Stimulated activated CD8-positive, alpha-beta memory T cell treated with anti-CD3 and anti-CD28 coated beads, Interleukin-15, amount 100 ng/mL, for 48 hours (primary cell): ENCODE results near the gene GAL.

Experiments
- DNase-seq, 2 donors: peaks; one replicate each; pipeline ENCODE4 v3.0.0-alpha.2; 2020; ENCODE audit warnings: low read depth in 2 of 2

GAL gene

DNA sequence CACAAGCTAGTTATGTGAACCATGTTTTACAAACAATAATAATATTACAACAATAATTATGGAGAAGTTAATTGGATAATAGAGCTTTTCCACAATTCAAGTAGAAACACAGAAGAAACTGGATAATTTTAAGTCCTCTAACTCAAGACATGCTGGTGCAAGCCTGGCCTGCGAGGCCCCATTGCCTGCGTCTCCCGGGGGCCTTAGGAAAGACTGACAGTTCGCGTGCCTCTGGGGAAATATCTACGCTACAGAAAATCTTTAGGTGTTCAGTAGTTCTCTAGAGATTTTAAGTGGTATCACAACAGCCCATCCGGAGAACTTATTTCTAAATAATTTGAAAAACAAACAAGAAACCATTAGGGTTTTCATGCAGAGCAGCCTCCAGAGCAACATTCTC lies 23.2 kb downstream of the GAL start:
- DNase-seq, result no peak

DNA sequence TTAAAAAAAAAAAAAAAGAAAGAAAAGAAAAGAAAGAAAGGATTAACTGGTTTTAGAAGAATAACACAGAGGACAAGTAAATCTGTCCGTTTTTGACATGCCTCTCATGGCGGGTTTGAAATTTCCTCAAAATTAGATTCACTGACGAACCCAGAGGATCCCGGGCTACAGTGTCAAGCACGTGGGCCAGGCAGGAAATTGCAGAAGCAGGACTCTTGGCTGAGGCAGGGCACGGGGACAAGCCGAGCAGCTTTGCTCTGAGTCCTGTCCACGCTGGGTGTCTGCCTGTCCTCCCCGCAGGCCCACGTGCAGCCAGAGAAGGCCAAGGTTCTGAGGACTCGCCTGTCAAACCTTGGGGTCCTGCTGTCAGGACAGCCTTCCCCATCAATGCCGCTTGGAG lies 24.7 kb downstream of the GAL start:
- DNase-seq, result no peak

DNA sequence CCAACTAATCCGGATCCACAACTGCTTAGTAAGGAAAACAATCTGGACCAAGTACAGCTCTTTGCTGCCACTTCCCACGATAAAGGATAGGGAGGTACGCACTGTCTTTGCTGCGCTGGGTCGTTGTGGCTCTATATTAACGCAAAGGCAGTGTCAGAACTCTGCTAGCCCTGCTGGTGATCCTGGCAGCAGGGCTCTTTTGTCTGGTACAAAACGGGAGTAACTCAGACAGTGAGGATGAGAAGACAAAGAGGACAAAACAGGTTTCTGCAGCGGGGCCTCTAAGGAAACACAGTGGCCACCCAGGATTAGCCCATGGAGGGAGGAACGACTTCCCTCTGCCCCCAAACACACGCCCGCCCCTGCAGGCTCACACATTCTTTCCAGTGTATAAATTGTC lies 26.1 kb downstream of the GAL start:
- DNase-seq, result no peak

DNA sequence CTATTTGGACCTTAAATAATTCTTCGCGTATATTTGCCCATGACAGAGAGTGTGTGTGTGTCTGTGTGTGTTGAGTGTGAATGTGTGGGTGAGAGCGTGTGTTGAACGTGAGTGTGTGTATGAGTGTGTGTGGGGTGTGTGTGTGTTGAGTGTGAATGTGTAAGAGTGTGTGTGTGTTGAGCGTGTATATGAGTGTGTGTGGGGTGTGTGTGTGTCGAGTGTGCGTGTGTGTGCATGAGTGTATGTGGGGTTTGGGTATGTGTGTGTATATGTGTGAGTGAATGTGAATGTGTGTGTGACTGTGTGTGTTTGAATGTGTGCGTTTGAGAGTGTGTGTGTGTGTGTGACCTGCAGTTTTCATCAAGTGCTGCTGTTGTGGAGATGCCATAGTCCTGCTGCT lies 26.8 kb downstream of the GAL start:
- DNase-seq, result no peak

DNA sequence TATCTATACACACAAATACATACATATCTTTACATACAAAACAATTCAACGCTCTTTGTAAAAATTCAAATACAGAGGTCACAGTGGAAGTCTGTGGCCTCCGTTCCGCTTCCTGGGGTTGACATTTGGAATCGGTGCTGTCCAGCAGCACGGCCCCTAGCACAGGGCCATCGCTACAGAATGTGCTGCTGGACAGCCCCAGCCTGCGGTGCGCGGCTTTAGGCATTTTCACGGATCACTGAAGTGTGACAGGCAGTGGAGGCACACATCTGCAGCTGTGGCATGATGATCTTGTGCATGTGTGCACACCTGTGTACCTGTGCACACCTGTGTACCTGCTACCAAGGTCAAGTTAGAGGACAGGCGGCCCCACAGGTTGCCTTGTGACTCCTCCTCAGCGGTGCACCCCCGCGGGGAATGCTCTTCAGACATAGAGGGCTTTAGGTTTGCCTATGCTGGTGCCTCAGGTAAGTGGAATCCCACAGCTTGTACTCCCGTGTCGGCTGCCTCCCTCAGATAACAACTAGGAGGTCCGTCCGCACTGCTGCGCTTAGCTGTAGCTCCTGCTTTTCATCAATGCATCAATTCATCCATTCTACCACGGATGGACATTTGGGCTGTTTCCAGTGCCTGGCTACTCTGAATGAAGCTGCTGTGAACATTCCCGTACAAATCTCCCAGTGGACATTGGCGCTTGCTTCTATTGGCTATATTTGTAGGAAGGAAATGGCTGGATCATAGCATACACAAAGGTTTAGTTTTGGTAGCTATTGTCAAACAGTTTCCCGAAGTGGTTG lies 29.9 kb downstream of the GAL start:
- no peak for DNase-seq

DNA sequence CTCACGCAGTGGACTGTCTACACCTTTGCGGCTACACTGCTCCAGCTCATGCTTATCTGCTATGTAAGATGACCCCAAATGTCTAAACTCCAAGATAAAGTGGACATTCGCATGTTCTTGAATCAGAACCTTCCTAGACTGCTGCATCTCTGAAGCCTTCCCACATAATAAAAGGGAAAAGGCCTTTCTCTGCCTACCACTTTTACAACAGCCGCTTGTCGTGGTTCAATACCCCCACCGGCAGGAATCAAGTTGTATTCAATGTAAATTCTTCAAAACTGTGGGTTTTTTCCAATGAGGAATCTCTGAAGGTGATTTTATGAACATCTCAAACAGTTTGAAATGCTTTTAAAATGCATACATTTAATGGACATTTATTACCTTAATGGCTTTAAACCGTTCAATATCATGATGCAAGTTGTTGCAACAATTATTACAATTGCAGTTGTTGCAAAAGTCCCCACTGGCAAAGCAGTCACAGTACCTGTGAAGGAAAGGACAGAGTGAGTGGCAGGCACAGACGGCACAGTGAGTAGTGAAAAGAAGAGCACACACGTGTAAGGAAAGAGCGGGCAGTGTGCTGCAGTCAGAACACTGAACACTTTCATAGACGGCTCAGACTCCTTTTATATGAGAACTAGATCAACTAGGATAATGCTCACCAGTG lies 31.2 kb downstream of the GAL start:
- no peak for DNase-seq

DNA sequence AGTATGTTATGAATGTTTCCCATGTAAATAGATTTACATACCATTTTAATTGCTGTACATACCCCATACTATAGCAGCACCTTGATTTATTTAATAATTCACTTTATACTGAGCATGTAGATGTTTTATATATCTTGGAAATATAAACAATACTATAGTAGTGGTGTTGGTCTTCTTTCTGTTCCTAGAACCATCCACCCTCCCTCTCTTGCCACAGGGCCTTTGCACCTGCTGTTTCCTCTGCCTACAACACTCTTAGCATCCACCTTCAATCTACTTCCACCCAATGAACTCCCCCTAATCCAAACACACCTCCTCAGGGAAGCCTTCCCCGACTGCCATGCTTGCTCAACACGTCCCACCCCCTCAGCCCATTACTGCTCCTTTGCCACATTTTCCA lies 36.7 kb downstream of the GAL start:
- no peak for DNase-seq

DNA sequence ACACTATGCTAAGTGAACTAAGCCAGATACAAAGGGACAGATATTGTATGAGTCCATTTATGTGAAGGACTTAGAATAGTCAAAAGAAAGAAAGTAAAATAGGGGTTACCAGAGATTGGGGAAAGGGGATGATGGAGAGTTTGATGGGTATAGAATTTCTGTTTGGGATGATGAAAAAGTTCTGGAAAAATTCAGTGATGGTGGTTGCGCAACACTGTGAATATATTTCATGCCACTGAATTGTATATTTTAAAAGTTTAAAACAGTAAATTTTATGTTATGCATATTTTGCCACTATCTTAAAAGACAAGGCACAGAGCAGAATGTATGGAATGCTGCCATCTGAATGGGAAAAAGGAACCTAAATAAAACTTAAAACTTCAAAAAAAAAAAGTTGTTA lies 37.8 kb downstream of the GAL start:
- DNase-seq, result no peak

DNA sequence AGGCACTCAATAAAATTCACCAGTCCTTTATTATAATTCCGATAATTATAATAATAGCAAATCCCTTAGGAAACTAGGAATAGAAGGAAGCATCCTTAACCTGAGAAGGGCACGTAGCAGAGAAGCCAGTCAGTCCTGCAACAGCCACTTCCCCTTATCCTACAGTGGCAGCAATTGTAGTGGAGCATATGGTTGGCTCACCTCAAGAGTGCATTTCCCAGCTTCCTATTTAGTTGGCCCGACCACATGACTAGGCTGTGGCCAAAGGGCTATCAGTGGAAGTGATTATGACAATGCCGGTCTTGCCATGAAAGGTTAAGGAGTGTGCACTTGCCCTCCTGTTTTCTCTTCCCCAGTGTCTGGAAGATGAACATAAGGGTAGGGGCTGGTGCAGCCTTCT lies 39.9 kb downstream of the GAL start:
- DNase-seq, result no peak

DNA sequence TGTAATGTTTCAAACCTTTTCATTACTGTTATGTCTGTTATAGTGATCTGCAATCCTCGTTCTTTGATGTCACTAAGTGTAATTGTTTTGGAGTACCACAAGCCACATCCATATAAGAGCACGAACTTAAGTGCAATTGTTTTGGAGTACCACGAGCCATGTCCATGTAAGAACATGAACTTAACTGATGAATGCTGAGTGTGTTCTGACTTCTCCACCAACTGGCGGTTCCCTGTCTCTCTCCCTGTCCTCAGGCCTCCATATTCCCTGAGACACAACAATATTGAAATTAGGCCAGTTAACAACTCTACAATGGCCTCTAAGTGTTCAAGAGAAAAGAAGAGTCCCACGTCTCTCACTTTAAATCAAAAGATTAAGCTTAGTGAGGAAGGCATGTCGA lies 43.4 kb downstream of the GAL start:
- DNase-seq, result no peak

DNA sequence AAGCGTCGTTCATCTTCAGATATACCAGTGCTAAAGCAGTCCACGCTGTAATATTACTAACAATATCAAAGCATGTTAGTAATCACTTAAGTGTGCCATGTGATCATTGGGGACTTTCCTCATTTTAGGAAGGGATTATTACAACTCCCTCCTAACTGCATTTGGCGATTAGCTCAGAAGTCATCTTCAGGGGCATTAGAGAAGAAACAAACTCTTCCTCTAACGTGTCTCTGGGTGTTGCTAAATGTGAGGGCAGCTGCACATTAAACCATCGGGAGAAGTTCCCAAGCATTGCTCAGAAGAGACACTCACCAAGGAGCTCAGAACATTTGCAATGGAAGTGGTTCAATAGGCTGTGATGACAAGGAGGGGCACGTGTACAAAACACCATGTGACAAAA lies 49.8 kb downstream of the GAL start:
- no peak for DNase-seq

DNA sequence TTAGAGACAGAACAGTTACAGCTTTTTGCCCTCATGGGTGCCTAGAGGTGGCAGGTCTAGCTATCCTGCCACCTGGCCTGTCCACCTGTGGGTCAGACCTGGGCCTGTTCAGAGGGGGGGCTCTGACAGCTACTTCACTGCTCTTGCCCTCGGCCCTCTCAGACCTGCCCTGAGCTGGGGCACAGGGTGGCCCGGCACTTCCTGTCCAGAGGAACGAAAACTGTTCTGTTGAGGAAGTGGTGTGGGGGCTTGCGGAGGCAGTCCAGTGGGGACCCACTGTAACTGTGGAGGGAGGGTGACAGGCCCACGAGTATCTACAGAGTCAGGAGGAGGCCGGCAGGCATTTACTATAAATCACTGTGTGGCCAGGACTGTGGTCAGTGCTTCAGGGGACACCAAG lies 50.8 kb downstream of the GAL start:
- DNase-seq, result no peak

DNA sequence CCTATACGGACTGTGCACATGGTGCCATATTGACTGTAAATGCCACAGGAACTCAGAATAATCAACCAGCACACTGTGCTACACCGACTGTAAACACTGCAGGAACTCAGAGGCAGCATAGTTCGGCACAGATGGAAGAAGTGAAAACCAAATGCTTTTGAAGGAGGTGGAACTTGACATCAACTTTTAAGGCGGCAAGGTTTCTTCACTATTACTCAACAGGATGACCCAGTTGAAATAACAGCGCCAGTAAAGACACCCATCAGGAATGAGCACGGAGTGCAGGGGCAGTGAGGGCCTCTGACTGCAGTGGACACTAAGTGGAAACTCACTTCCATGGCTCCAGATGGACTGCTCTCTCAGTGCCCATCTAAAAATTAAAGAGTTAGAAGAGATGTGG lies 51.3 kb downstream of the GAL start:
- no peak for DNase-seq
